Sciatic nerve (tissue), 2 donors: Measurements from ENCODE around the gene ACOXL. TPM values are rescaled to one million over a fixed set of nuclear protein-coding genes. Genes with fewer than 3 reads are reported as not detected.

Experiments
- ATAC-seq: fragments of 200-7000 bp; cut with Tn5 transposase; one replicate; pipeline ENCODE4 v1.9.1; 2020; ENCODE audit warnings: mild to moderate bottlenecking, moderate library complexity
- DNase-seq: peaks from one replicate; pipeline ENCODE4 v3.0.0-alpha.2; 2020; ENCODE audit warnings: low spot score
- intact Hi-C: fragments of 100-400 bp; cut with DNase I; formaldehyde crosslinking; loops from one replicate; pipeline ENCODE4 v1.14.2; 2022
- total RNA-seq: library from RNA; stranded (reverse); fragmentation: NEBNext Ultra II Directional; extraction: Animal tissue kit (Norgen Biotek cat#: 25700); gene quantifications from one replicate; pipeline ENCODE4 v1.2.1, GENCODE V29; 2021
- donor health status: DM: no; HTN: no; CAD: no.
- donor health status: DM: no; HTN: no; CAD: no.

ACOXL gene
- total RNA-seq, 1 donor from 2014 or later = not detected

GRCh38 chr2:111167076-111167862 lies 434.9 kb downstream of the ACOXL start:
- no peak for DNase-seq
- no peak for ATAC-seq
- intact Hi-C loops = no loop called here

GRCh38 chr2:111167863-111168162 lies 435.4 kb downstream of the ACOXL start:
- ATAC-seq (no peak), DNase-seq (no peak)
- intact Hi-C loops = no loop called here

Other genes with a start within 250 kb of the ACOXL start
- 34.8 TPM for gene RGPD6, start 155.4 kb upstream of the ACOXL start, total RNA-seq
- 0.27 TPM for gene BUB1, start 54.5 kb upstream of the ACOXL start, total RNA-seq